HG02610 (cell line): Measurements from ENCODE around the gene CADM2.
"Not testable (repeated sequence)": the region's sequence is repeated elsewhere in the genome, so short reads cannot be mapped to it uniquely, and the experiment has no call there.

ENCODE experiments used
- ATAC-seq: cut with Tn5 transposase; IDR thresholded peaks from one replicate; pipeline ENCODE4 v1.9.1; 2021; ENCODE audit warnings: mild to moderate bottlenecking, moderate library complexity; ENCODE audit not compliant: unreplicated experiment

CADM2 gene

DNA sequence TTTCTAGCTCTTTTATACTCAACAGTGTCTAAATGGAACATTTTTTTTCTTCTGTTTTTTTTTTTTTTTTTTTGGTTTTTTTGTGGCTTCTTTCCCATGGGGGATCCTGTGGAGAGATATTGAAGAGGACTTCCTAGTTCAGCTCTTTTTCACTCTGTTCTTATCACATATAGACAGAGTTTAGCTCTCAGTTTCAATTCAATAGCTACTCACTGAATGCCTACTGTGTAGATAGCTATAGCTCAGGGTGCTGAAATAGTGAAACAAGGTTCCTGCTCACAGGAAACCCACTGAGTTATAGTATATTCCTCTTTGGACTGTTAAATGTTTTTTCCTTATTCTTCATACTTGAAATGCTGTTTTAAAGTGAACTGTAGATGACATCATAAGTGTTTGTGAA, 918.8 kb downstream of the CADM2 start:
- ATAC-seq = no peak

DNA sequence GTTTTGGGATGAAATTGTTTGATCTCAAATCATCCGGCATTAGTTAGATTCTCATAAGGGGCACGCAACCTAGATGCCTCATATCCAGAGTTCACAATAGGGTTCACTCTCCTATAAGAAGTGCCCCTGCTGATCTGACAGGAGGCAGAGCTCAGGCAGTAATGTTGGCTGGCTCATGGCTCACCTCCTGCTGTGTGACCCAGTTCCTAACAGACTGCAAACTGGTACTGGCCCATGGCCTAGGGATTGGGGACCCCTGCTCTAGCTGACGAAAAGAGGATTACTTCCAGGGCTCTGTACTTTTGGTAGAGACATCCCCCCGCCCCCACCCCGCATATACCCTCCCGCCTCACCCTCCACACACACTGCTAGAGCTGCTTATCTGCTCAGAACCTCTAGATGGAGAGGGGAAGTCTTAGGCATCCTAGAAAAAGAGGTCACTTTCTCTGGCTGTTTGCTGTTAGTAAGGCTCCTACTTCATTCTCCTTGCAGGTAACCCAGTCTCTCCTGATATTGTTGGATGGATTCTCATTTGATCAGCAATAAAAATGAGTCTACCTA, 923.1 kb downstream of the CADM2 start:
- no peak for ATAC-seq

GRCh38 chr3:85890043-85890555, 931.3 kb downstream of the CADM2 start:
- ATAC-seq = no peak

GRCh38 chr3:85903434-85903833, 944.6 kb downstream of the CADM2 start:
- ATAC-seq = no peak

- no peak for ATAC-seq
Observed at GRCh38 chr3:85912980-85913379, 954.2 kb downstream of the CADM2 start.

- ATAC-seq = no peak
Observed at GRCh38 chr3:85922374-85922773, 963.6 kb downstream of the CADM2 start.

GRCh38 chr3:85930718-85931117, 971.9 kb downstream of the CADM2 start:
- ATAC-seq = no peak

GRCh38 chr3:85933326-85933725, 974.5 kb downstream of the CADM2 start:
- ATAC-seq = no peak

- no peak for ATAC-seq
Observed at GRCh38 chr3:85935171-85935570, 976.4 kb downstream of the CADM2 start.

GRCh38 chr3:85939074-85939482, 980.3 kb downstream of the CADM2 start:
- no peak for ATAC-seq

- no peak for ATAC-seq
Observed at GRCh38 chr3:85950435-85950834, 991.6 kb downstream of the CADM2 start.

DNA sequence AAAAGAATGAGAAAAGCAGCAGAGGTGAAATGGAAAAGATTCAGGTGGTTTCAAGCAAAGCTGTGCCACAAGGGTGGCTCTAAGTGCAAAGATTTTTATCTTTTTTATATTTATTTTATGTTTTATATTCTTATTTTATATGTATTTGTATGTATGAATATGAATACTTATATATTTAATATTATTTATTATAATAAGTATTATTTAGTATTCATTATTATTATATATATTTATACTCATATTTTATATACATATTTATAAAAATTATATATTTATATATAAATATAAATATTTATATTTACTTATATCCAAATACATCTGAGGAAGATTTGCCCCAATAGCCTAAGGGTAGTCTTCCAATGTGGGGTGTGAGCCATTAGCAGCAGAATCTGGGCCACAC, 1002.0 kb downstream of the CADM2 start:
- no peak for ATAC-seq

DNA sequence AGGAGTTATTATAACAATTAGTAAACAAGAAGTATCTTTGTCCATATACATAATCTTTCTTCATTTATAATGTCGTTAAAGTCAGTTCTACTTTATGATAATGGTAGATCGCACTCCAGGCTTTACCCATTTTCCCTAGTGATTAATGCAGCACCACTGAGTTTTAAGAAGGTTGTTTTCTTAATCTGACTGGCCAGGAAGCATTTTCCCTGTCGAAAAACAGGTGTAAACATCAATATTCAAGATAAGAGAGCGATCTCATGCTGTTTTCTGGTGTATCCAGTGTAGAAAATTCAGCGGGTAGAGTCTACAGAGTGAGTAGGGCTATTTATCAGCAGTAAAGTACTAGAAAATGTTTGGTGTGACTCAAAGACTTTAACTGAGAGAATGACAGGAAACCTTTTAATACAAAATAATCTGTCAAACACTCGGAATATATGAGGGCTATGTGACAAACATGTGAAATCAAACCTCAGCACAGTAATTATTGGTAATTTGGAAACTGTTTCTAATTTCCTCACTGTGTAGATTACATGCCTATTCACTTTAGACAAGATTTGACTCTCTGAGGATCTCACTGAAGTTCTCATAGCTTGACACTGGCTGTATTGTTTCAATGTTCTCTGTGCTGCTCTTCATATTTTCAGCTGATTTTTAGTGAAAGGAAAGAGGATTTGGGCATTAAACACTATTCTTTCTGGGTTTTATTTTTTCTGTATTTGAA, 1019.0 kb downstream of the CADM2 start:
- ATAC-seq = no peak

DNA sequence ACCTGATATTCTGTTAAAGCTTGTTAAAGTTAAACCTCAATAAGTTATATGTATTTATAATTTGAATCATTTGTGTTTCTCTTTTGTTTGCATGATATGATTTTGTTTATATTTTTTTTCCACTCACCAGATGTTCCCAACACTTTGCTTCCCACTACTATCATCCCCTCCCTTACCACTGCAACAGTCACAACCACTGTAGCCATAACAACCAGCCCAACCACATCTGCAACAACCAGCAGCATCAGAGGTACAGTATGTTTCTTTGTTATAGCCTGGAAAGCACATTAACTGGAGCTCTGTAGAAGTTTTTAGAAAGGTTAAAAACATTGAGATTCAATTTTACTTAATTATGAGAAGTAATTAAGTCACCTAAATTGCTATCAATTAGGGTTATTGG, 1020.2 kb downstream of the CADM2 start:
- no peak for ATAC-seq

DNA sequence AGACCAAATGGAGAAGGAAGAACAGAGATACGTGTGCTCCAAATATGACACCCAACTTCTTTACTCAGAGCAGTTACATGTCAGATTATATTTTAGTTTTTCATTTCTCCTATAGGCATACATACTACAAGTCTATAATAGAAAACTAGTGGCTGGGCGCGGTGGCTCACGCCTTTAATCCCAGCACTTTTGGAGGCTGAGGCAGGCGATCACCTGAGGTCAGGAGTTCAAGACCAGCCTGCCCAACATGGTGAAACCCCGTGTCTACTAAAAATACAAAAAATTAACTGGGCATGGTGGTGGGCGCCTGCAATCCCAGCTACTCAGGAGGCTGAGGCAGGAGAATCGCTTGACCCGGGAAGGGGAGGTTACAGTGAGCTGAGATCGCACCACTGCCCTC, 1030.8 kb downstream of the CADM2 start:
- not testable (repeated sequence) for ATAC-seq

- ATAC-seq = no peak
Observed at GRCh38 chr3:86029590-86029989, 1070.8 kb downstream of the CADM2 start.

- no peak for ATAC-seq
Observed at GRCh38 chr3:86037916-86038315, 1079.1 kb downstream of the CADM2 start.

DNA sequence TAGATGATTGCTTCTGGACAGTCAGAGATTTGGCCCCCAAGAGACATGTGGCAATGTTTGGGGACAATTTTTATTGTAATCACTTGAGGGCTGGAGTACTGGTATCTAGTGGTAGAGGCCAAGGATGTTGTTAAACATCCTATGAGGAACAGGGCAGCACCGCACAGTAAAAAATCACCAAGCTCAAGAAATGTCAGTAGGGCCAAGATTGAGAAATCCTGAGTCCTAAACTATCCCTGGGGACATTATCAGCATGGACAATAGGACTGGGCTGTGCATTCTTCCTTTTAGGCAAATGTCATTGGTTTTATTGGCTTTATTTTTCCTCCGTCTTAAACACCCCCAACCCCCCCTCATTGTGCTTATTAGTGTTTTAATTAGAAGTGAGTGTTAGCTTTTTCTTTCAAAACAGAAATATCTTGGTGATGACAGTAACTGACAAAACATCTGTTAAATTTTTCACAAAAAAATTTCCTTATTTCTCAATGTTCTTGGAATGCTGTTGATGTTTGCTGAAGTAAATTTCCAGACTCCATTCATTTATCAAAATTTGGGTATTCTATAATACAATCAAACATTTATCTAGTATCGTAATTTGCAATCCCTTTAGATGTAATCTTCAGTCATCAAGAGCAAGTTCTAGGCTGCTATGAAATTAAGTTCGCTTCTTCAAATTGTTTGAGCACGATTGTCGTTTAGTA, 1087.8 kb downstream of the CADM2 start:
- no peak for ATAC-seq

DNA sequence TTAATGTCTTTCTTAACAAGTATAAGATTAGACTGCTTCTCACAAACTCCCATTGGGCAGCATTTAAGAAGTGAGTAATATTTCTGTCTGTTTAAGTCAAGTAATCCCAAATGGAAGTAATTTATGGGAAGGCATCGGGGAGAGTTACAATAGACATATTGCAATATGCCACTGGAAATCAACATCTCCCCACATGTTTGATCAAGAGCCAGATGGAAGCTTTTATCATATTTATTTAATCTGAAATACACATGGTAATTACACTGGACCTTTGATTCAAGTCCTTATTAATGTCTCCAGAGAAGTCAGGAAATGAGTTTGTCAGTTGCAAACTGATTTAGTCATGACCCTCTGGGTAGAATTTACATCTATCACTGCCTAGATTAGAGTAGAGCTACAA, 1088.4 kb downstream of the CADM2 start:
- no peak for ATAC-seq

- no peak for ATAC-seq
Observed at GRCh38 chr3:86051058-86051457, 1092.3 kb downstream of the CADM2 start.

GRCh38 chr3:86056032-86056431, 1097.2 kb downstream of the CADM2 start:
- no peak for ATAC-seq

DNA sequence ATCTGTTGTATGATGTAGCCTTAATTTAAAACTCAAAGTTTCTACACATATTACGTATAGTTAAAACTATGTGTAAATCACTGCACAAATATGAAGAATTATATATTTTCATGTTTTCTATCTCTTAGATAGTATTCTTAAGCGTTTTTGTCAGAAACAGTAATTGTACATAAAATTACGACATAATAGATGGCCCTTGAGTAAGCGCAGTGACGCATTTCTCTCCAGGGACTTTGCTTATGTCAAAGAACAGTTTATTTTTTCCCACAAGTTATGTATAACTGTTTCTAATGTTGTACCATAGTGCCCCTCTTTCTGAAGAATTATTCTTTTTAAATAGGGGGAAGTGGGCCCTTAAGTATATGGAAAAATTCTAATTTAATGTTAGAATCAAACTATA, 1098.2 kb downstream of the CADM2 start:
- ATAC-seq = no peak
